HG03432 (cell line): ENCODE measurements around the gene GINS2.

Experiments used
- ATAC-seq: cut with Tn5 transposase; IDR thresholded peaks from one replicate; pipeline ENCODE4 v1.9.1; 2021; ENCODE audit warnings: mild to moderate bottlenecking, moderate library complexity; ENCODE audit not compliant: unreplicated experiment

The GINS2 gene

GRCh38 chr16:85668676-85669424 is 19.9 kb downstream of the GINS2 start:
- no peak for ATAC-seq

GRCh38 chr16:85667841-85668413 is 20.8 kb downstream of the GINS2 start:
- ATAC-seq, result no peak

- no peak for ATAC-seq
These were observed 21.5 kb downstream of the GINS2 start for GRCh38 chr16:85667261-85667660.

- ATAC-seq, result no peak
These were observed 22.8 kb downstream of the GINS2 start for GRCh38 chr16:85665929-85666328.

- ATAC-seq, result no peak
These were observed 23.4 kb downstream of the GINS2 start for GRCh38 chr16:85665373-85665740.

GRCh38 chr16:85664580-85665372 is 24.0 kb downstream of the GINS2 start:
- no peak for ATAC-seq

GRCh38 chr16:85663891-85664321 is 24.8 kb downstream of the GINS2 start:
- no peak for ATAC-seq

- ATAC-seq, result no peak
These were observed 25.6 kb downstream of the GINS2 start for GRCh38 chr16:85662976-85663830.

GRCh38 chr16:85662482-85662812 is 26.3 kb downstream of the GINS2 start:
- no peak for ATAC-seq

GRCh38 chr16:85661740-85662481 is 26.8 kb downstream of the GINS2 start:
- no peak for ATAC-seq

- ATAC-seq, result no peak
These were observed 27.7 kb downstream of the GINS2 start for GRCh38 chr16:85660843-85661739.

- no peak for ATAC-seq
These were observed 28.8 kb downstream of the GINS2 start for GRCh38 chr16:85659805-85660511.

- ATAC-seq, result no peak
These were observed 29.4 kb downstream of the GINS2 start for GRCh38 chr16:85659336-85659735.

GRCh38 chr16:85658504-85659326 is 30.0 kb downstream of the GINS2 start:
- ATAC-seq, result no peak

GRCh38 chr16:85657996-85658395 is 30.8 kb downstream of the GINS2 start:
- ATAC-seq, result no peak

GRCh38 chr16:85657267-85657650 is 31.5 kb downstream of the GINS2 start:
- ATAC-seq, result no peak

- ATAC-seq, result no peak
These were observed 32.1 kb downstream of the GINS2 start for GRCh38 chr16:85656351-85657266.
